HepG2 (cell line): ENCODE results near the gene MRM2. TPM values are rescaled to one million over a fixed set of nuclear protein-coding genes. Genes with fewer than 3 reads are reported as not detected.

Experiments
- CENPBD1 ChIP-seq: sonication (generic); formaldehyde crosslinking; IDR thresholded peaks from 2 replicates; pipeline ENCODE4 v1.8.0; 2022; ENCODE audit warnings: missing genetic modification reagents, low read depth, mild to moderate bottlenecking, borderline replicate concordance
- CENPT ChIP-seq: sonication (generic); formaldehyde crosslinking; IDR thresholded peaks from 2 replicates; pipeline ENCODE4 v1.8.0; 2022; ENCODE audit warnings: low read depth, mild to moderate bottlenecking, moderate library complexity, missing genetic modification reagents
- CREM ChIP-seq, 2 experiments: sonication (generic) in 1 of 2; formaldehyde crosslinking in 1 of 2; IDR thresholded peaks; 2 replicates each; pipeline versions ENCODE4 v1.4.0 to v1.6.1; 2016 to 2020; ENCODE audit warnings: antibody characterized with exemption in 1 of 2, mild to moderate bottlenecking in 1 of 2, missing genetic modification reagents in 1 of 2
- DNMT1 ChIP-seq: sonication (generic); formaldehyde crosslinking; IDR thresholded peaks from 2 replicates; pipeline ENCODE4 v1.5.1; 2020; ENCODE audit warnings: mild to moderate bottlenecking, missing genetic modification reagents
- E2F5 ChIP-seq: sonication (generic); formaldehyde crosslinking; conservative IDR thresholded peaks from 2 replicates; pipeline ENCODE4 v1.4.0; 2020; ENCODE audit warnings: missing genetic modification reagents
- ETV5 ChIP-seq: IDR thresholded peaks from 2 replicates; pipeline ENCODE4 v1.6.1; 2018; ENCODE audit warnings: missing biosample characterization, missing genetic modification reagents, inconsistent platforms, borderline replicate concordance
- KAT7 ChIP-seq: IDR thresholded peaks from 2 replicates; pipeline ENCODE4 v1.6.1; 2018; ENCODE audit warnings: borderline replicate concordance, missing compliant biosample characterization
- KDM2A ChIP-seq: sonication (generic); formaldehyde crosslinking; IDR thresholded peaks from 2 replicates; pipeline ENCODE4 v1.4.0; 2020; ENCODE audit warnings: low read depth, missing genetic modification reagents, borderline replicate concordance
- RAD21 ChIP-seq: fragments of 450-650 bp; formaldehyde crosslinking; IDR thresholded peaks from 2 replicates; pipeline ENCODE4 v1.5.0; 2020; ENCODE audit warnings: mild to moderate bottlenecking
- RBM22 ChIP-seq: fragments of 200-400 bp; formaldehyde crosslinking; optimal IDR thresholded peaks from 2 replicates; pipeline ENCODE3; 2017; ENCODE audit warnings: mild to moderate bottlenecking, low read length, moderate library complexity
- SATB2 ChIP-seq: sonication (generic); formaldehyde crosslinking; IDR thresholded peaks from 2 replicates; pipeline ENCODE4 v1.5.0; 2020; ENCODE audit warnings: missing genetic modification reagents
- SMARCC2 ChIP-seq: fragments of 450-650 bp; IDR thresholded peaks from 2 replicates; pipeline ENCODE4 v1.6.1; 2017; ENCODE audit warnings: antibody characterized with exemption, mild to moderate bottlenecking
- SP5 ChIP-seq: IDR thresholded peaks from 2 replicates; pipeline ENCODE4 v1.6.1; 2016; ENCODE audit warnings: low read depth, borderline replicate concordance
- TBX3 ChIP-seq: fragments of 450-650 bp; IDR thresholded peaks from 2 replicates; pipeline ENCODE4 v1.6.1; 2017; ENCODE audit warnings: antibody characterized with exemption, mild to moderate bottlenecking, inconsistent platforms, borderline replicate concordance
- TEF ChIP-seq: sonication (generic); formaldehyde crosslinking; IDR thresholded peaks from 2 replicates; pipeline ENCODE4 v1.5.0; 2020; ENCODE audit warnings: missing genetic modification reagents
- ZBTB25 ChIP-seq: IDR thresholded peaks from 2 replicates; pipeline ENCODE4 v1.6.1; 2018; ENCODE audit warnings: missing genetic modification reagents
- ZC3H4 ChIP-seq: sonication (generic); formaldehyde crosslinking; IDR thresholded peaks from 2 replicates; pipeline ENCODE4 v1.4.0; 2020; ENCODE audit warnings: missing genetic modification reagents, borderline replicate concordance
- ZMAT3 ChIP-seq: sonication (generic); formaldehyde crosslinking; conservative IDR thresholded peaks from 2 replicates; pipeline ENCODE4 v1.7.0; 2021; ENCODE audit warnings: missing genetic modification reagents
- ZNF10 ChIP-seq: sonication (generic); formaldehyde crosslinking; IDR thresholded peaks from 2 replicates; pipeline ENCODE4 v1.4.0; 2020; ENCODE audit warnings: mild to moderate bottlenecking, low read depth, missing genetic modification reagents, borderline replicate concordance
- ZNF256 ChIP-seq: sonication (generic); formaldehyde crosslinking; conservative IDR thresholded peaks from 2 replicates; pipeline ENCODE4 v1.4.0; 2020; ENCODE audit warnings: missing genetic modification reagents
- ZNF331 ChIP-seq: sonication (generic); formaldehyde crosslinking; IDR thresholded peaks from 2 replicates; pipeline ENCODE4 v1.4.0; 2020; ENCODE audit warnings: missing genetic modification reagents
- ZNF430 ChIP-seq: sonication (generic); formaldehyde crosslinking; IDR thresholded peaks from 2 replicates; pipeline ENCODE4 v1.9.0; 2021; ENCODE audit warnings: mild to moderate bottlenecking, missing genetic modification reagents
- ZNF431 ChIP-seq: sonication (generic); formaldehyde crosslinking; IDR thresholded peaks from 2 replicates; pipeline ENCODE4 v1.9.0; 2022; ENCODE audit warnings: missing genetic modification reagents, low read depth, mild to moderate bottlenecking, borderline replicate concordance
- ZNF790 ChIP-seq: sonication (generic); formaldehyde crosslinking; IDR thresholded peaks from 2 replicates; pipeline ENCODE4 v1.8.0; 2022; ENCODE audit warnings: missing genetic modification reagents, mild to moderate bottlenecking, borderline replicate concordance
- ZNF83 ChIP-seq: sonication (generic); formaldehyde crosslinking; IDR thresholded peaks from 2 replicates; pipeline ENCODE4 v1.4.0; 2020; ENCODE audit warnings: missing genetic modification reagents, mild to moderate bottlenecking, borderline replicate concordance
- ZNF879 ChIP-seq: sonication (generic); formaldehyde crosslinking; IDR thresholded peaks from 2 replicates; pipeline ENCODE4 v1.8.1; 2023; ENCODE audit warnings: missing genetic modification reagents
- ZSCAN31 ChIP-seq: sonication (generic); formaldehyde crosslinking; IDR thresholded peaks from 2 replicates; pipeline ENCODE4 v1.5.0; 2020; ENCODE audit warnings: low read depth, mild to moderate bottlenecking, missing genetic modification reagents
- ZSCAN9 ChIP-seq: IDR thresholded peaks from 2 replicates; pipeline ENCODE4 v1.6.1; 2016; ENCODE audit warnings: borderline replicate concordance
- polyA plus RNA-seq, 8 experiments: library from polyadenylated mRNA; depleted of rRNA in 3 of 8; stranded (reverse) in 7 of 8; unstranded in 1 of 8; fragments of >200 nt; fragmentation: Illumina TruSeq in 4 of 8; extraction: Trizol in 4 of 8; gene quantifications; 2 replicates each; pipeline versions ENCODE4 v1.2.1 to v1.2.3, GENCODE V29; 2011 to 2016; ENCODE audit warnings: low read depth in 4 of 8, missing spikeins in 1 of 8, mixed read lengths in 1 of 8; ENCODE audit not compliant: insufficient read depth in 1 of 8
- total RNA-seq, 5 experiments: library from RNA; depleted of rRNA; stranded (reverse); fragments of >200 nt; fragmentation: Illumina TruSeq; extraction: Trizol; gene quantifications; 2 replicates each; pipeline ENCODE4 v1.2.3, GENCODE V29; 2016; ENCODE audit warnings: low read depth in 1 of 5

MRM2 gene
- total and polyA plus RNA-seq, 2 of the 13 experiments (the other 11 are each of a cell fraction or from before 2014, with no cell fraction given) = 13.2 to 34.2 TPM

GRCh38 chr7:2232766-2233520 is 9.1 kb downstream of the MRM2 start, which contains the start of gene MAD1L1 (continued):
- TF ChIP-seq ZNF431 (CRISPR knock-in tag) (no peak), DNMT1 (CRISPR knock-in tag) (no peak), ZNF331 (CRISPR knock-in tag) (0 out of 2 replicates have a peak, but pooled peaks have one; percentile 21), CENPBD1 (CRISPR knock-in tag) (no peak), ZNF256 (CRISPR knock-in tag) (peak; percentile 68; the same call in 1 of the 2 replicates), ZNF790 (CRISPR knock-in tag) (no peak), KDM2A (CRISPR knock-in tag) (peak; percentile 96), SMARCC2 (no peak), SATB2 (CRISPR knock-in tag) (no peak), ZSCAN9 (CRISPR knock-in tag) (no peak), ZNF10 (no peak), RAD21 (CRISPR knock-in tag) (peak; percentile 55; the same call in 1 of the 2 replicates), SP5 (CRISPR knock-in tag) (no peak), ZSCAN31 (peak; percentile 89), E2F5 (peak; percentile 80; the same call in 1 of the 2 replicates), ZNF83 (CRISPR knock-in tag) (no peak), ETV5 (peak; percentile 41; the same call in 1 of the 2 replicates), KAT7 (CRISPR knock-in tag) (peak; percentile 82; the same call in 1 of the 2 replicates), ZBTB25 (CRISPR knock-in tag) (peak; percentile 19; the same call in 1 of the 2 replicates), CENPT (CRISPR knock-in tag) (no peak), ZC3H4 (CRISPR knock-in tag) (no peak), TBX3 (no peak), RBM22 (no peak), ZMAT3 (CRISPR knock-in tag) (no peak), TEF (peak; percentile 57; the same call in 1 of the 2 replicates), ZNF879 (no peak), ZNF430 (no peak; the same call in 1 of the 2 replicates), CREM (IDR thresholded peaks at IDR 0.05) (peak; percentile 22; the same call in 1 of the 2 replicates), CREM (CRISPR knock-in tag; IDR thresholded peaks at IDR 0.05) (no peak)
